Ectodermal cell (in vitro differentiated cells): Measurements from ENCODE around the gene NFKBIB. TPM values are rescaled to one million over a fixed set of nuclear protein-coding genes. Genes with fewer than 3 reads are reported as not detected.
"Not testable (repeated sequence)": the region's sequence is repeated elsewhere in the genome, so short reads cannot be mapped to it uniquely, and the experiment has no call there.

Experiments
- H3K27ac ChIP-seq: 2 replicates; pipeline ENCODE4 v1.7.0; 2013; ENCODE audit warnings: mild to moderate bottlenecking, low read depth, low read length; ENCODE audit not compliant: insufficient read depth, poor library complexity, severe bottlenecking
- H3K27me3 ChIP-seq: 2 replicates; pipeline ENCODE4 v1.7.0; 2013; ENCODE audit warnings: mild to moderate bottlenecking, low read length; ENCODE audit not compliant: insufficient read depth, control insufficient read depth, poor library complexity, severe bottlenecking
- H3K36me3 ChIP-seq: one replicate; pipeline ENCODE4 v1.7.0; 2013; ENCODE audit warnings: low read length; ENCODE audit not compliant: control insufficient read depth, insufficient read depth
- H3K4me1 ChIP-seq: one replicate; pipeline ENCODE4 v1.7.0; 2013; ENCODE audit warnings: low read length; ENCODE audit not compliant: control insufficient read depth, insufficient read depth
- H3K4me3 ChIP-seq: 2 replicates; pipeline ENCODE4 v1.7.0; 2013; ENCODE audit warnings: low read depth, low read length, control low read depth; ENCODE audit not compliant: insufficient read depth
- H3K9me3 ChIP-seq: 2 replicates; pipeline ENCODE4 v1.7.0; 2013; ENCODE audit warnings: mild to moderate bottlenecking, low read length, moderate library complexity; ENCODE audit not compliant: control insufficient read depth
- WGBS, 2 experiments: methylation state at CpG; one replicate each; pipeline ENCODE4 v1.1.7; 2013; ENCODE audit warnings: missing lambda C conversion rate in 2 of 2; 5-methylcytosine and 5-hydroxymethylcytosine counted together
- polyA plus RNA-seq, 4 experiments: library from polyadenylated mRNA; stranded (reverse); fragments of 50-300 nt; gene quantifications; one replicate each; pipeline ENCODE4 v1.2.3, GENCODE V29; 2013

NFKBIB gene
- 17.9 TPM for polyA plus RNA-seq (2013, experiment 1 of 4)
- 17.1 TPM for polyA plus RNA-seq (2013, experiment 2 of 4)
- 17.0 TPM for polyA plus RNA-seq (2013, experiment 3 of 4)
- polyA plus RNA-seq (2013, experiment 4 of 4), result 16.0 TPM

- Histone ChIP-seq H3K4me3 (peak within 1 kb of the TSS; percentile 81), H3K4me1 (no peaks in the 10 kb centered on the region), H3K27me3 (peaks cover 10% of the 10 kb centered on the region), H3K36me3 (no peaks in the 10 kb centered on the region), H3K9me3 (no peaks in the 10 kb centered on the region), H3K27ac (peak within 1 kb of the TSS; percentile 45)
- WGBS, 2 experiments, result 1 to 2% methylated on average over 64 of the region's 64 CpGs
Observed at GRCh38 chr19:38899447-38900201, at the start of gene NFKBIB, which contains the start of gene SIRT2. TSS of gene NFKBIB (plus strand) at chr19:38899969. CDS start at chr19:38900033, 64 bp downstream. TSS of gene SIRT2 (minus strand) at chr19:38899618. CDS start at chr19:38899521, 97 bp downstream.

- 1 to 2% methylated on average over 26 of the region's 26 CpGs for WGBS, 2 experiments
- no peaks in the 10 kb centered on the region for H3K27me3 ChIP-seq
- H3K27ac ChIP-seq, result peak overlapping the region; percentile 95
- peaks cover 22% of the 10 kb centered on the region for H3K36me3 ChIP-seq
- peaks cover 12% of the 10 kb centered on the region for H3K4me1 ChIP-seq
- H3K9me3 ChIP-seq, result no peaks in the 10 kb centered on the region
- peak overlapping the region; percentile 67 for H3K4me3 ChIP-seq
Observed at GRCh38 chr19:38850436-38850975, 49.3 kb upstream of the NFKBIB start.

GRCh38 chr19:38850976-38851621, 48.7 kb upstream of the NFKBIB start:
- H3K36me3 ChIP-seq, result peaks cover 16% of the 10 kb centered on the region
- H3K4me3 ChIP-seq, result peak overlapping the region; percentile 67
- peak overlapping the region; percentile 95 for H3K27ac ChIP-seq
- no peaks in the 10 kb centered on the region for H3K9me3 ChIP-seq
- H3K4me1 ChIP-seq, result peaks cover 12% of the 10 kb centered on the region
- no peaks in the 10 kb centered on the region for H3K27me3 ChIP-seq
- WGBS, 2 experiments, result 14 to 17% methylated on average over 40 of the region's 40 CpGs

GRCh38 chr19:38851622-38852230, 48.0 kb upstream of the NFKBIB start:
- Histone ChIP-seq H3K4me1 (peaks cover 12% of the 10 kb centered on the region), H3K36me3 (peaks cover 11% of the 10 kb centered on the region), H3K9me3 (no peaks in the 10 kb centered on the region), H3K27ac (peak overlapping the region; percentile 95), H3K4me3 (peak overlapping the region; percentile 67), H3K27me3 (no peaks in the 10 kb centered on the region)
- WGBS, 2 experiments, result 2% methylated on average over 67 of the region's 67 CpGs

GRCh38 chr19:38852231-38853044, 47.3 kb upstream of the NFKBIB start:
- Histone ChIP-seq H3K4me1 (peaks cover 12% of the 10 kb centered on the region), H3K27me3 (no peaks in the 10 kb centered on the region), H3K9me3 (no peaks in the 10 kb centered on the region), H3K36me3 (peaks cover 3% of the 10 kb centered on the region), H3K4me3 (peak overlapping the region; percentile 67), H3K27ac (peak overlapping the region; percentile 91)
- 1 to 3% methylated on average over 52 of the region's 52 CpGs for WGBS, 2 experiments

- Histone ChIP-seq H3K9me3 (no peaks in the 10 kb centered on the region), H3K4me1 (peaks cover 6% of the 10 kb centered on the region), H3K4me3 (peak overlapping the region; percentile 67), H3K27ac (no peak overlapping the region), H3K27me3 (no peaks in the 10 kb centered on the region), H3K36me3 (no peaks in the 10 kb centered on the region)
- 87 to 92% methylated on average over 17 of the region's 17 CpGs for WGBS, 2 experiments
Observed at GRCh38 chr19:38853214-38853613, 46.6 kb upstream of the NFKBIB start.

GRCh38 chr19:38854961-38855360, 44.8 kb upstream of the NFKBIB start:
- not testable (repeated sequence) for H3K36me3 ChIP-seq

GRCh38 chr19:38855751-38856150, 44.0 kb upstream of the NFKBIB start:
- not testable (repeated sequence) for H3K36me3 ChIP-seq, H3K4me3 ChIP-seq, H3K9me3 ChIP-seq, H3K27me3 ChIP-seq, H3K4me1 ChIP-seq, H3K27ac ChIP-seq
- 91% methylated on average over 28 to 34 of the region's 37 CpGs for WGBS, 2 experiments

More at GRCh38 chr19:38854961-38855360, 44.8 kb upstream of the NFKBIB start:
- H3K9me3 ChIP-seq, H3K27me3 ChIP-seq, H3K4me1 ChIP-seq, H3K27ac ChIP-seq, H3K4me3 ChIP-seq: not testable (repeated sequence)
- WGBS, 2 experiments, result 71% methylated on average over 1 of the region's 3 CpGs; no CpG with 5 or more reads in 1 of the 2 experiments

GRCh38 chr19:38856813-38857212, 43.0 kb upstream of the NFKBIB start:
- Histone ChIP-seq H3K27ac (no peak overlapping the region), H3K4me3 (no peak overlapping the region)
- WGBS, 2 experiments, result 94 to 97% methylated on average over 3 of the region's 3 CpGs

More at GRCh38 chr19:38856813-38857212, 43.0 kb upstream of the NFKBIB start:
- Histone ChIP-seq H3K27me3 (no peaks in the 10 kb centered on the region), H3K4me1 (no peaks in the 10 kb centered on the region), H3K9me3 (no peaks in the 10 kb centered on the region), H3K36me3 (no peaks in the 10 kb centered on the region)
